ENCODE data around the gene CXCR1. TPM values are rescaled to one million over a fixed set of nuclear protein-coding genes. Genes with fewer than 3 reads are reported as not detected.
"Not testable (repeated sequence)": the region's sequence is repeated elsewhere in the genome, so short reads cannot be mapped to it uniquely, and the experiment has no call there.

CXCR1 gene
- polyA plus RNA-seq, 1 donor (not counting 4 experiments of a cell fraction or from before 2014, with no cell fraction given) = 14.5 TPM

DNA sequence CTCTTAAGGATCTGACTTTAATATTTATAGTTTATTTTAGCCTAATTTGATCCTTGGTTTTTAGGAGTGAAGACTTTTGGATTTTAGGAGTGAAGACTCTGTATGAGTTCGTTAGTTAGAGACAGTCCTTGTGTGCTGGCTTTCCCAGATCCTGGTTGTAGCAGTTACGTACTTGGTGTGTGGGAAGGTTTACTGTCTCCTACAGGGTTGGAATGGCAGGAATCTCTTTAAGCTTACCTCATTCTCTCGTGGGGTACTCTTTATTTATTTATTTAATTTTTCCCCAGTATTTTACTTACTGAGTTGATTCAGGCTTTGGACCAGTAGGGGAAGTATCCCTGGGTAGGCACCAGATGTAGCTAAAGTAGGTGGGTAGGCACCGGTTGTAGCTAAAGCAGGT is 42.8 kb downstream of the CXCR1 start:
- Histone ChIP-seq H3K27me3 (ENCODE audit: control insufficient read depth, extremely low read depth, insufficient read depth, low read length) (no peaks in the 10 kb centered on the region), H3K4me2 (ENCODE audit: control insufficient read depth, extremely low read depth, insufficient read depth, low read depth, low read length) (no peak overlapping the region), H3K79me2 (ENCODE audit: control insufficient read depth, insufficient read depth, low read length) (no peaks in the 10 kb centered on the region), H2AFZ (ENCODE audit: control insufficient read depth, low read length) (no peak overlapping the region), H3K27ac (ENCODE audit: control insufficient read depth, insufficient read depth, low read length) (no peak overlapping the region), H3K9me1 (ENCODE audit: control insufficient read depth, extremely low read depth, insufficient read depth, low read length) (no peaks in the 10 kb centered on the region), H3K9me3 (ENCODE audit: control insufficient read depth, low read depth, low read length) (no peaks in the 10 kb centered on the region), H3K9ac (ENCODE audit: control insufficient read depth, extremely low read depth, insufficient read depth, low read length) (no peak overlapping the region), H3K4me1 (ENCODE audit: control insufficient read depth, extremely low read depth, insufficient read depth, low read length) (peaks cover 26% of the 10 kb centered on the region), H3K4me3 (ENCODE audit: control insufficient read depth in 2 of 3, extremely low read depth in 1 of 3, insufficient read depth in 2 of 3, low read depth in 1 of 3, low read length in 3 of 3) (no peak overlapping the region), H4K20me1 (ENCODE audit: control insufficient read depth, extremely low read depth, insufficient read depth, low read length) (no peaks in the 10 kb centered on the region), H3K36me3 (ENCODE audit: control insufficient read depth in 2 of 2, extremely low read depth in 1 of 2, insufficient read depth in 2 of 2, low read length in 2 of 2) (no peaks in the 10 kb centered on the region)
- no peak for DNase-seq (ENCODE audit: low read depth, low spot score)
- dilution Hi-C loops (cut with MboI; ENCODE audit: extremely low pct_ligation_motif_present, low sequenced_read_pairs) = no loop called here
- no peak for FAIRE-seq
- TF ChIP-seq EZH2 (IDR thresholded peaks at IDR 0.05; ENCODE audit: low read length) (no peak), CTCF (optimal IDR thresholded peaks at IDR 0.05 in 1 of 3, IDR thresholded peaks at IDR 0.05 in 1 of 3, conservative IDR thresholded peaks at IDR 0.05 in 1 of 3; ENCODE audit: extremely low read depth in 1 of 3, insufficient read depth in 2 of 3, low read length in 3 of 3) (no peak)

DNA sequence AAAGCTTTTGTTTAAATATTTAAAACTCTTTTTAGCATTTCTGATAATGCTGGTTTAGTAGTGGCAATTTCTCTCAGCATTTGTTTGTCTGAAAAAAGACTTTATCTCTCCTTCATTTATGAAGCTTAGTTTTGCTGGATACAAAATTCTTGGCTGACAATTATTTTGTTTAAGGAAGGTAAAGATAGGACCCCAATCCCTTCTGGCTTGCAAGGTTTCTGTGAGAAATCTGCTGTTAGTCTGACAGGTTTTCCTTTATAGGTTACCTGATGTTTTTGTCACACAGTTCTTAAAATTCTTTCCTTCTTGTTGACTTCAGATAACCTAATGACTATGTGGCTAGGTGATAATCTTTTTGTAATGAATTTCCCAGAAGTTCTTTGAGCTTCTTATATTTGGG is 44.5 kb downstream of the CXCR1 start:
- H3K9ac ChIP-seq (ENCODE audit: control insufficient read depth, extremely low read depth, insufficient read depth, low read length); H4K20me1 ChIP-seq (ENCODE audit: control insufficient read depth, extremely low read depth, insufficient read depth, low read length); H3K4me3 ChIP-seq (ENCODE audit: control insufficient read depth in 2 of 3, extremely low read depth in 1 of 3, insufficient read depth in 2 of 3, low read depth in 1 of 3, low read length in 3 of 3); H3K79me2 ChIP-seq (ENCODE audit: control insufficient read depth, insufficient read depth, low read length); H3K9me3 ChIP-seq (ENCODE audit: control insufficient read depth, low read depth, low read length); FAIRE-seq; H3K9me1 ChIP-seq (ENCODE audit: control insufficient read depth, extremely low read depth, insufficient read depth, low read length); dilution Hi-C loops (cut with MboI; ENCODE audit: extremely low pct_ligation_motif_present, low sequenced_read_pairs); H3K27me3 ChIP-seq (ENCODE audit: control insufficient read depth, extremely low read depth, insufficient read depth, low read length); H3K36me3 ChIP-seq (ENCODE audit: control insufficient read depth in 2 of 2, extremely low read depth in 1 of 2, insufficient read depth in 2 of 2, low read length in 2 of 2); H3K4me2 ChIP-seq (ENCODE audit: control insufficient read depth, extremely low read depth, insufficient read depth, low read depth, low read length); DNase-seq (ENCODE audit: low read depth, low spot score); H2AFZ ChIP-seq (ENCODE audit: control insufficient read depth, low read length); H3K27ac ChIP-seq (ENCODE audit: control insufficient read depth, insufficient read depth, low read length): not testable (repeated sequence)
- H3K4me1 ChIP-seq (ENCODE audit: control insufficient read depth, extremely low read depth, insufficient read depth, low read length) = peaks cover 20% of the 10 kb centered on the region

- dilution Hi-C loops (cut with MboI; ENCODE audit: extremely low pct_ligation_motif_present, low sequenced_read_pairs); FAIRE-seq; H3K27ac ChIP-seq (ENCODE audit: control insufficient read depth, insufficient read depth, low read length): not testable (repeated sequence)
These were observed 45.0 kb downstream of the CXCR1 start for GRCh38 chr2:218121789-218122188.

More at GRCh38 chr2:218121789-218122188, 45.0 kb downstream of the CXCR1 start:
- not testable (repeated sequence) for H3K36me3 ChIP-seq (ENCODE audit: control insufficient read depth in 2 of 2, extremely low read depth in 1 of 2, insufficient read depth in 2 of 2, low read length in 2 of 2); H3K27me3 ChIP-seq (ENCODE audit: control insufficient read depth, extremely low read depth, insufficient read depth, low read length); H3K9me1 ChIP-seq (ENCODE audit: control insufficient read depth, extremely low read depth, insufficient read depth, low read length); H3K9me3 ChIP-seq (ENCODE audit: control insufficient read depth, low read depth, low read length); H3K9ac ChIP-seq (ENCODE audit: control insufficient read depth, extremely low read depth, insufficient read depth, low read length); DNase-seq (ENCODE audit: low read depth, low spot score); H2AFZ ChIP-seq (ENCODE audit: control insufficient read depth, low read length); H3K79me2 ChIP-seq (ENCODE audit: control insufficient read depth, insufficient read depth, low read length); H3K4me3 ChIP-seq (ENCODE audit: control insufficient read depth in 2 of 3, extremely low read depth in 1 of 3, insufficient read depth in 2 of 3, low read depth in 1 of 3, low read length in 3 of 3); H3K4me2 ChIP-seq (ENCODE audit: control insufficient read depth, extremely low read depth, insufficient read depth, low read depth, low read length); H4K20me1 ChIP-seq (ENCODE audit: control insufficient read depth, extremely low read depth, insufficient read depth, low read length)
- peaks cover 15% of the 10 kb centered on the region for H3K4me1 ChIP-seq (ENCODE audit: control insufficient read depth, extremely low read depth, insufficient read depth, low read length)

Other genes with a start within 250 kb of the CXCR1 start
- gene TNS1, start 164.0 kb downstream of the CXCR1 start, polyA plus RNA-seq = 1.7 to 2.9 TPM (median 2.5 TPM) in 3 replicates
- not detected in 3 replicates for gene RUFY4, start 97.7 kb downstream of the CXCR1 start, polyA plus RNA-seq
- gene CXCR2, start 40.9 kb downstream of the CXCR1 start, polyA plus RNA-seq = 1.4 to 2.9 TPM (median 1.5 TPM) in 3 replicates
- 945 to 1,145 TPM (median 1,121 TPM) in 3 replicates for gene ARPC2, start 50.2 kb upstream of the CXCR1 start, polyA plus RNA-seq
- 0.10 to 0.18 TPM (median 0.12 TPM) in 3 replicates for gene GPBAR1, start 94.1 kb upstream of the CXCR1 start, polyA plus RNA-seq
- gene AAMP, start 103.2 kb upstream of the CXCR1 start, polyA plus RNA-seq = 76.3 to 94.3 TPM (median 78.4 TPM) in 3 replicates
- 21.8 to 36.2 TPM (median 22.8 TPM) in 3 replicates for gene PNKD, start 103.6 kb upstream of the CXCR1 start, polyA plus RNA-seq
- 609 to 905 TPM (median 751 TPM) in 3 replicates for gene TMBIM1, start 125.5 kb upstream of the CXCR1 start, polyA plus RNA-seq
- not detected in 3 replicates for gene CATIP, start 189.9 kb upstream of the CXCR1 start, polyA plus RNA-seq
- gene SLC11A1, start 215.3 kb upstream of the CXCR1 start, polyA plus RNA-seq = 0.46 to 1.2 TPM (median 0.70 TPM) in 3 replicates
- gene CTDSP1, start 232.9 kb upstream of the CXCR1 start, polyA plus RNA-seq = 38.7 to 47.1 TPM (median 46.4 TPM) in 3 replicates

All from keratinocyte (primary cell).